H1 (cell line): Measurements from ENCODE around the gene TAL2. TPM values are rescaled to one million over a fixed set of nuclear protein-coding genes. Genes with fewer than 3 reads are reported as not detected.

Experiments
- CTCF ChIA-PET: fragments of 300-600 bp; sonication (Branson Sonifier 250); formaldehyde crosslinking; loops from one replicate; lab custom pipeline; 2021; ENCODE audit not compliant: partially characterized antibody; lab: Charles Lee
- POLR2A ChIA-PET: fragments of 300-600 bp; sonication (Branson Sonifier 250); formaldehyde crosslinking; loops from one replicate; lab custom pipeline; 2021; ENCODE audit warnings: inconsistent platforms; ENCODE audit not compliant: partially characterized antibody; lab: Charles Lee
- DNase-seq, 2 experiments: peaks; one replicate each; pipeline versions ENCODE4 v3.0.0 to v3.0.0-alpha.2; 2010 to 2022; ENCODE audit warnings: low spot score in 2 of 2, low read depth in 1 of 2, mixed read lengths in 1 of 2
- FAIRE-seq: peaks from 2 replicates; lab custom pipeline; 2011; peaks lifted over from hg19 to GRCh38; lab: Jason Lieb, UNC
- H2AFZ ChIP-seq: 2 replicates; pipeline ENCODE4 v1.8.1; 2012; ENCODE audit warnings: low read length, inconsistent platforms
- H2AK5ac ChIP-seq: 2 replicates; pipeline ENCODE4 v1.6.1; 2013; ENCODE audit warnings: low read depth, low read length
- H2BK120ac ChIP-seq: replicated peaks from 2 replicates; pipeline ENCODE3; 2013; ENCODE audit warnings: low read depth, low read length, inconsistent platforms
- H2BK12ac ChIP-seq: 2 replicates; pipeline ENCODE4 v1.6.1; 2013; ENCODE audit warnings: low read depth, low read length
- H2BK15ac ChIP-seq: 2 replicates; pipeline ENCODE4 v1.6.1; 2013; ENCODE audit warnings: low read length
- H2BK20ac ChIP-seq: 2 replicates; pipeline ENCODE4 v1.6.1; 2013; ENCODE audit warnings: low read length
- H2BK5ac ChIP-seq: 2 replicates; pipeline ENCODE4 v1.6.1; 2013; ENCODE audit warnings: low read depth, low read length
- H3K14ac ChIP-seq: 2 replicates; pipeline ENCODE4 v1.6.1; 2013; ENCODE audit warnings: inconsistent platforms; ENCODE audit not compliant: insufficient read length
- H3K18ac ChIP-seq: 2 replicates; pipeline ENCODE4 v1.6.1; 2013; ENCODE audit warnings: low read length; ENCODE audit errors: extremely low read depth
- H3K23ac ChIP-seq: 2 replicates; pipeline ENCODE4 v1.6.1; 2013; ENCODE audit warnings: inconsistent platforms; ENCODE audit not compliant: insufficient read length
- H3K23me2 ChIP-seq: 2 replicates; pipeline ENCODE4 v1.6.1; 2013; ENCODE audit warnings: low read depth, low read length
- H3K27ac ChIP-seq: 2 replicates; pipeline ENCODE4 v1.6.1; 2011; ENCODE audit warnings: low read depth, low read length, inconsistent platforms
- H3K27me3 ChIP-seq, 4 experiments: replicated peaks in 1 of 4; 1 replicate in 1 of 4; 2 replicates in 3 of 4; pipeline versions ENCODE4 v1.6.1 to v1.8.1; 2011 to 2013; ENCODE audit warnings: low read length in 3 of 4, mild to moderate bottlenecking in 3 of 4, inconsistent platforms in 2 of 4, mixed read lengths in 2 of 4, moderate library complexity in 1 of 4; ENCODE audit not compliant: control insufficient read depth in 3 of 4, insufficient read depth in 3 of 4; ENCODE audit errors: extremely low read depth in 1 of 4
- H3K36me3 ChIP-seq, 4 experiments: 2 replicates each; pipeline versions ENCODE4 v1.6.1 to v1.8.1; 2011 to 2013; ENCODE audit warnings: mild to moderate bottlenecking in 4 of 4, low read length in 3 of 4, moderate library complexity in 2 of 4, control low read depth in 1 of 4, inconsistent platforms in 1 of 4; ENCODE audit not compliant: insufficient read depth in 4 of 4, control insufficient read depth in 2 of 4
- H3K4ac ChIP-seq: replicated peaks from 2 replicates; pipeline ENCODE3; 2013; ENCODE audit warnings: low read length, low read depth, mixed read lengths, inconsistent platforms; ENCODE audit not compliant: insufficient read length
- H3K4me1 ChIP-seq, 4 experiments: replicated peaks in 1 of 4; 1 replicate in 1 of 4; 2 replicates in 3 of 4; pipeline versions ENCODE4 v1.6.1 to v1.8.1; 2011 to 2013; ENCODE audit warnings: low read length in 3 of 4, inconsistent platforms in 2 of 4, mixed read lengths in 1 of 4; ENCODE audit not compliant: insufficient read depth in 4 of 4, control insufficient read depth in 3 of 4
- H3K4me2 ChIP-seq, 2 experiments: 2 replicates each; pipeline versions ENCODE4 v1.6.1 to v1.8.1; 2011 to 2013; ENCODE audit warnings: low read depth in 2 of 2, low read length in 2 of 2, control low read depth in 1 of 2, inconsistent platforms in 1 of 2, mild to moderate bottlenecking in 1 of 2; ENCODE audit not compliant: insufficient read depth in 1 of 2
- H3K4me3 ChIP-seq, 4 experiments: fragments of 200-600, 300-600 bp in 1 of 4; sonication (generic), shearing (Covaris generic), sonication (Bioruptor Twin) in 1 of 4; 2 replicates each; pipeline versions ENCODE4 v1.5.1 to v1.8.1; 2011 to 2016; ENCODE audit warnings: low read length in 4 of 4, low read depth in 3 of 4, control low read depth in 2 of 4, inconsistent platforms in 2 of 4, mild to moderate bottlenecking in 2 of 4, mixed read lengths in 1 of 4, moderate library complexity in 1 of 4; ENCODE audit not compliant: insufficient read depth in 2 of 4; ENCODE audit errors: extremely low read depth in 1 of 4
- H3K56ac ChIP-seq: replicated peaks from 2 replicates; pipeline ENCODE3; 2013; ENCODE audit warnings: low read depth, mild to moderate bottlenecking, mixed read lengths, low read length, inconsistent platforms; ENCODE audit not compliant: insufficient read length
- H3K79me1 ChIP-seq: 2 replicates; pipeline ENCODE4 v1.6.1; 2013; ENCODE audit warnings: low read depth, low read length, control low read depth
- H3K79me2 ChIP-seq, 2 experiments: 2 replicates each; pipeline versions ENCODE4 v1.6.1 to v1.8.1; 2012 to 2013; ENCODE audit warnings: low read length in 2 of 2, mild to moderate bottlenecking in 2 of 2, inconsistent platforms in 1 of 2; ENCODE audit not compliant: insufficient read depth in 2 of 2, control insufficient read depth in 1 of 2
- H3K9ac ChIP-seq, 4 experiments: replicated peaks in 1 of 4; 1 replicate in 1 of 4; 2 replicates in 3 of 4; pipeline versions ENCODE4 v1.6.1 to v1.8.1; 2011 to 2013; ENCODE audit warnings: low read depth in 3 of 4, low read length in 3 of 4, control low read depth in 2 of 4, mild to moderate bottlenecking in 2 of 4, moderate library complexity in 2 of 4, inconsistent platforms in 1 of 4; ENCODE audit errors: extremely low read depth in 1 of 4
- H3K9me3 ChIP-seq, 2 experiments: 2 replicates each; pipeline versions ENCODE4 v1.6.1 to v1.8.1; 2012 to 2013; ENCODE audit warnings: mild to moderate bottlenecking in 2 of 2, moderate library complexity in 2 of 2, control low read depth in 1 of 2, inconsistent platforms in 1 of 2, low read depth in 1 of 2, low read length in 1 of 2, mixed read lengths in 1 of 2; ENCODE audit not compliant: insufficient read depth in 2 of 2
- H4K20me1 ChIP-seq, 2 experiments: replicated peaks in 1 of 2; 2 replicates each; pipeline versions ENCODE3 to v1.8.1; 2011 to 2013; ENCODE audit warnings: inconsistent platforms in 2 of 2, low read length in 2 of 2, mild to moderate bottlenecking in 1 of 2; ENCODE audit not compliant: insufficient read depth in 2 of 2, control insufficient read depth in 1 of 2
- H4K5ac ChIP-seq: 2 replicates; pipeline ENCODE4 v1.6.1; 2013; ENCODE audit warnings: low read length, low read depth, mixed read lengths, inconsistent platforms; ENCODE audit not compliant: insufficient read length
- H4K8ac ChIP-seq: 2 replicates; pipeline ENCODE4 v1.8.0; 2013; ENCODE audit warnings: mild to moderate bottlenecking, moderate library complexity, low read length, inconsistent platforms; ENCODE audit not compliant: insufficient read depth; ENCODE audit errors: extremely low read depth
- H4K91ac ChIP-seq: replicated peaks from 2 replicates; pipeline ENCODE3; 2013; ENCODE audit warnings: low read length, mixed read lengths, inconsistent platforms; ENCODE audit not compliant: insufficient read length
- TAF1 ChIP-seq: IDR thresholded peaks from 2 replicates; pipeline ENCODE4 v1.6.1; 2011; ENCODE audit warnings: mild to moderate bottlenecking, low read depth, low read length
- WGBS, 2 experiments: shearing (Covaris generic) in 1 of 2; methylation state at CpG; one replicate each; pipeline versions ENCODE4 v1.1.6 to v1.1.7; 2013 to 2015; ENCODE audit warnings: low lambda C conversion rate in 2 of 2, mixed read lengths in 2 of 2, inconsistent platforms in 1 of 2, low coverage in 1 of 2, missing lambda C conversion rate in 1 of 2; ENCODE audit not compliant: insufficient replicate concordance in 2 of 2, insufficient coverage in 1 of 2, insufficient read length in 1 of 2; ENCODE audit errors: extremely low coverage in 1 of 2, missing lambda C conversion rate in 1 of 2; 5-methylcytosine and 5-hydroxymethylcytosine counted together
- polyA plus RNA-seq, 7 experiments: library from polyadenylated mRNA; depleted of rRNA in 3 of 7; stranded (reverse) in 5 of 7; unstranded in 2 of 7; fragments of >200 nt in 5 of 7; fragments of 200-250 nt in 2 of 7; gene quantifications; 1 replicate in 5 of 7; 2 replicates in 1 of 7; 4 replicates in 1 of 7; pipeline versions ENCODE4 v1.2.1 to v1.2.3, GENCODE V29; 2011 to 2013; ENCODE audit warnings: missing spikeins in 2 of 7, mixed read lengths in 2 of 7
- total RNA-seq: library from RNA; stranded (reverse); fragmentation: NEBNext Ultra II Directional; extraction: Animal tissue kit (Norgen Biotek cat#: 25700); gene quantifications from 2 replicates; pipeline ENCODE4 v1.2.1, GENCODE V29; 2021

The TAL2 gene
- total and polyA plus RNA-seq, 2 of the 8 experiments (the other 6 are each of a cell fraction or from before 2014, with no cell fraction given) = 0.65 to 0.82 TPM

GRCh38 chr9:105683688-105684275 is 21.5 kb downstream of the TAL2 start:
- Histone ChIP-seq H3K23ac (no peak overlapping the region), H3K4me1 (peaks cover 0 to 2% (median 1%) of the 10 kb centered on the region in 4 experiments; a peak in 2 of 7 replicates), H2BK20ac (no peak overlapping the region), H2BK5ac (no peak overlapping the region), H3K23me2 (no peaks in the 10 kb centered on the region), H3K79me1 (no peaks in the 10 kb centered on the region), H2BK12ac (no peak overlapping the region), H2AK5ac (no peak overlapping the region), H3K18ac (no peak overlapping the region), H3K14ac (no peak overlapping the region), H3K9ac (no peak overlapping the region), H3K36me3 (no peaks in the 10 kb centered on the region), H3K4me3 (no peak overlapping the region), H4K20me1 (no peaks in the 10 kb centered on the region), H4K8ac (no peak overlapping the region), H2BK15ac (no peak overlapping the region), H3K79me2 (no peaks in the 10 kb centered on the region), H4K5ac (no peak overlapping the region), H2BK120ac (no peak overlapping the region), H3K27ac (no peak overlapping the region), H2AFZ (no peak overlapping the region), H3K4ac (no peak overlapping the region), H3K27me3 (no peaks in the 10 kb centered on the region), H3K9me3 (no peaks in the 10 kb centered on the region), H3K56ac (no peak overlapping the region), H4K91ac (no peak overlapping the region), H3K4me2 (no peak overlapping the region)
- DNase-seq (no peak), FAIRE-seq (no peak)
- ChIA-PET POLR2A (no interaction called here), CTCF (no interaction called here)
- 79% methylated on average over 1 of the region's 1 CpG; no CpG with 5 or more reads in 1 of the 2 experiments for WGBS, 2 experiments
- TF ChIP-seq TAF1 = no peak
